ENCODE measurements around the gene KLHDC8A. TPM values are rescaled to one million over a fixed set of nuclear protein-coding genes. Genes with fewer than 3 reads are reported as not detected.

KLHDC8A gene
- total and polyA plus RNA-seq, 9 of the 15 experiments (the other 6 are each of a cell fraction or from before 2014, with no cell fraction given) = 0.01 to 0.54 (median 0.04) TPM; not detected in 6

- no peak for TF ChIP-seq ZNF3 (CRISPR knock-in tag; IDR thresholded peaks at IDR 0.05)
- TF ChIP-seq SIRT6 (IDR thresholded peaks at IDR 0.05; ENCODE audit: low read depth, low read length) = no peak
- no peak for TF ChIP-seq ERF (CRISPR knock-in tag; IDR thresholded peaks at IDR 0.05)
- no peak for TF ChIP-seq FUS (optimal IDR thresholded peaks at IDR 0.05; ENCODE audit: low read depth, low read length)
- no peak for TF ChIP-seq NCOA6 (IDR thresholded peaks at IDR 0.05)
- no peak for TF ChIP-seq NRF1 (conservative IDR thresholded peaks at IDR 0.05 in 1 of 2, IDR thresholded peaks at IDR 0.05 in 1 of 2)
- TF ChIP-seq YY1 (IDR thresholded peaks at IDR 0.05; ENCODE audit: borderline replicate concordance in 1 of 3, control insufficient read depth in 1 of 3, extremely low read depth in 1 of 3, insufficient read depth in 3 of 3, insufficient read length in 1 of 3, insufficient replicate concordance in 2 of 3, low read depth in 1 of 3, low read length in 2 of 3) = no peak
- TF ChIP-seq SREBF2 (CRISPR knock-in tag; IDR thresholded peaks at IDR 0.05) = no peak
Observed at GRCh38 chr1:205300149-205300548, 56.6 kb downstream of the KLHDC8A start (continued).

DNA sequence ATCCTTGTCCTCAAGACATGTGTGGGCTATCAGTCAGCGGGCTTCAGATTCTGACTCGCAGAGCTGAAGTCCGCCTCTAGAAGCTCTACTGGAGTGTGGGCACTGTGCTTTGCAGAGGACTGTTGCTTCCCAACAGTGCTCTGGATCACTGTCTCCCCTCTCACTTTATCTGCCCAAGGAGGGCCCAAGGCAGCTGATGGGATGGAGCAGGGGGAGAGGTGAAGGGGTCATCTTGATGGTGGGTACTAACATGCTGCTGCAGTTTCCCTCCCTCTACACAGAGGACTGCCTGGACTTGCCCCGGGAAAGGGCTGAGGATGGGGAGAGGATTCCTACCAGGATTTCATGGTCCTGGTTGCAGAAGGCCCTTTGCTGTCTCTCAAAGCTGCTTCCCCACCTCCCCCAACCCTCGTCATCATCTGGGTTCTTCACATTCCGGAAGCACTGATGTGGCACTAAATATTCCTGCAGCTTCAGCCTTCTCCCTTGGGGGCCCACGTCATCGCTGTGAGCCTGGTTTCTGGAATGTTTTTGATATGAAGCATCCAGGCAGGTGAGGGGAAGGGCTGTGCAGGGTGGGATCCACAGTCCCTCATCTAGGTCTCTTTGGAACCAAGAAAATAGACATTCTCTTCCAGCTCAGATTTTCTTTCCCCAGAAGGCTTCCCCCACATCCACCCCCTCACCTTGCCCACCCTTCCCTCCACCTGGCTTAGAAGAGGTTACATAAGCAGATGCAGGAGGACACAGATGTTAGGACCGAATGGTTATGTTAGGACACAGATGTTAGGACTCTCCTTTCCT lies 58.3 kb downstream of the KLHDC8A start:
- H3K27ac ChIP-seq (ENCODE audit: extremely low read depth, low read depth, low read length) = no peak overlapping the region
- 11% methylated on average over 9 of the region's 9 CpGs for WGBS (ENCODE audit: insufficient coverage, low coverage, missing lambda C conversion rate)
- POLR2A ChIA-PET = interaction anchor here (0.5 to 1.2 kb wide), 5 partner anchors 10 to 430 kb away, joined by 3 to 5 read pairs (median 3); partner anchors contain the start of gene TMCC2
- ATAC-seq (no peak), FAIRE-seq (no peak), DNase-seq (ENCODE audit: extremely low read depth in 1 of 4, low spot score in 3 of 4) (no peak)
- H3K27me3 ChIP-seq (ENCODE audit: control insufficient read depth in 2 of 2, insufficient read depth in 2 of 2, low read length in 2 of 2) = peaks cover 12 to 22% of the 10 kb centered on the region in 2 experiments; a peak in 4 of 5 replicates
- H4K20me1 ChIP-seq (replicated peaks; ENCODE audit: control insufficient read depth, insufficient read depth, low read length) = no peaks in the 10 kb centered on the region
- no peak for TF ChIP-seq HOXB6 (CRISPR knock-in tag; IDR thresholded peaks at IDR 0.05; ENCODE audit: borderline replicate concordance)
- peak; percentile 48 for TF ChIP-seq CREM (IDR thresholded peaks at IDR 0.05; ENCODE audit: low read depth)
- no peak for TF ChIP-seq MTF1 (CRISPR knock-in tag; IDR thresholded peaks at IDR 0.05; ENCODE audit: borderline replicate concordance)
- TF ChIP-seq SMARCA5 (IDR thresholded peaks at IDR 0.05) = no peak
- TF ChIP-seq PPARD (CRISPR knock-in tag; IDR thresholded peaks at IDR 0.05) = no peak
- TF ChIP-seq ZSCAN32 (CRISPR knock-in tag; IDR thresholded peaks at IDR 0.05) = no peak
- no peak for TF ChIP-seq PML (IDR thresholded peaks at IDR 0.05; ENCODE audit: low read length)
- no peak for TF ChIP-seq RERE (CRISPR knock-in tag; IDR thresholded peaks at IDR 0.05; ENCODE audit: borderline replicate concordance)
- no peaks in the 10 kb centered on the region for H3K9me3 ChIP-seq (replicated peaks; ENCODE audit: control insufficient read depth, insufficient read depth, low read depth, low read length)
- no peak overlapping the region for H2AFZ ChIP-seq (ENCODE audit: low read depth, low read length)
- H3K4me3 ChIP-seq = no peak overlapping the region
- no peak overlapping the region for H3K4me2 ChIP-seq (ENCODE audit: insufficient read depth, low read length)
- peaks cover 14 to 16% of the 10 kb centered on the region in 2 experiments; a peak in 4 of 5 replicates for H3K4me1 ChIP-seq (replicated peaks in 1 of 2; ENCODE audit: control insufficient read depth in 2 of 2, insufficient read depth in 2 of 2, low read length in 2 of 2)
- H3K36me3 ChIP-seq (ENCODE audit: control insufficient read depth, insufficient read depth, low read length) = no peaks in the 10 kb centered on the region
- intact Hi-C loops (cut with micrococcal nuclease) (no loop called here), in situ Hi-C loops (cut with MboI) (no loop called here)
- H3K9ac ChIP-seq (ENCODE audit: insufficient read depth in 1 of 2, low read depth in 2 of 2, low read length in 2 of 2) = no peak overlapping the region
- H3K79me2 ChIP-seq (ENCODE audit: control insufficient read depth, insufficient read depth, low read length) = no peaks in the 10 kb centered on the region
- BruUV-seq (replicated peaks) = no TSS peak
- CTCF ChIA-PET (ENCODE audit: low intra/inter-chr PET ratio) = interaction anchor here (0.6 kb wide), 1 partner anchor 383 kb away, joined by 4 read pairs; no protein-coding TSS in a partner anchor
- no peaks in the 10 kb centered on the region for H3K9me1 ChIP-seq (ENCODE audit: control insufficient read depth, insufficient read depth, low read length)
